HepG2 (cell line): ENCODE measurements around the gene MYBL2. TPM values are rescaled to one million over a fixed set of nuclear protein-coding genes. Genes with fewer than 3 reads are reported as not detected.

Experiments
- ATAC-seq: fragments of 200-7000 bp; cut with Tn5 transposase; 3 replicates; pipeline ENCODE4 v1.9.1; 2020; ENCODE audit warnings: mild to moderate bottlenecking, moderate library complexity
- BruUV-seq: library from RNA; stranded (reverse); fragments of 400-500 nt; replicated peaks from 2 replicates; lab custom pipeline; 2021; lab: Mats Ljungman, UMichigan
- CTCF ChIA-PET: fragments of 300-600 bp; formaldehyde crosslinking; extraction: SDS; loops from one replicate; lab custom pipeline; 2021; ENCODE audit warnings: low total read pairs, inconsistent platforms, low intra/inter-chr PET ratio; lab: Yijun Ruan, JAX
- POLR2A ChIA-PET: fragments of 350-600 bp; sonication (Branson Sonifier 250); formaldehyde crosslinking; loops from one replicate; lab custom pipeline; 2020; ENCODE audit warnings: antibody characterized with exemption, inconsistent platforms; lab: Yijun Ruan, JAX
- DNase-seq: peaks from one replicate; pipeline ENCODE4 v3.0.0-alpha.2; 2015; ENCODE audit warnings: low spot score
- FAIRE-seq: peaks from 3 replicates; lab custom pipeline; 2011; peaks lifted over from hg19 to GRCh38; lab: Jason Lieb, UNC
- H2AFZ ChIP-seq: one replicate; pipeline ENCODE4 v1.6.1; 2011; ENCODE audit warnings: low read length, inconsistent platforms
- H3K27ac ChIP-seq: fragments of 300-600 bp; 3 replicates; pipeline ENCODE4 v1.8.0; 2011; ENCODE audit warnings: mixed run types, mild to moderate bottlenecking, mixed read lengths, low read length, inconsistent platforms; ENCODE audit not compliant: insufficient read depth; ENCODE audit errors: extremely low read length
- H3K27me3 ChIP-seq, 2 experiments: fragments of 200-600 bp in 1 of 2; 2 replicates in 1 of 2; 3 replicates in 1 of 2; pipeline versions ENCODE4 v1.6.0 to v1.8.0; 2011; ENCODE audit warnings: low read length in 2 of 2, mild to moderate bottlenecking in 2 of 2, moderate library complexity in 2 of 2, inconsistent platforms in 1 of 2; ENCODE audit not compliant: insufficient read depth in 2 of 2, control insufficient read depth in 1 of 2
- H3K36me3 ChIP-seq, 2 experiments: fragments of 200-600 bp in 1 of 2; replicated peaks in 1 of 2; 2 replicates in 1 of 2; 3 replicates in 1 of 2; pipeline versions ENCODE4 v1.5.1 to v1.8.0; 2011; ENCODE audit warnings: low read length in 2 of 2, inconsistent platforms in 1 of 2; ENCODE audit not compliant: insufficient read depth in 2 of 2, control insufficient read depth in 1 of 2
- H3K4me1 ChIP-seq: 2 replicates; pipeline ENCODE4 v1.5.1; 2012; ENCODE audit warnings: low read length, inconsistent platforms; ENCODE audit not compliant: insufficient read depth
- H3K4me2 ChIP-seq: 2 replicates; pipeline ENCODE4 v1.6.0; 2011; ENCODE audit warnings: low read depth, low read length, inconsistent platforms
- H3K4me3 ChIP-seq, 3 experiments: fragments of 200-600 bp in 1 of 3; sonication (generic), shearing (Covaris generic) in 1 of 3; replicated peaks in 1 of 3; 2 replicates each; pipeline ENCODE4 v1.5.1; 2011 to 2016; ENCODE audit warnings: low read length in 3 of 3, inconsistent platforms in 2 of 3, low read depth in 2 of 3, mild to moderate bottlenecking in 2 of 3, control low read depth in 1 of 3, mixed read lengths in 1 of 3; ENCODE audit not compliant: insufficient read depth in 1 of 3
- H3K79me2 ChIP-seq: one replicate; pipeline ENCODE4 v1.6.1; 2011; ENCODE audit warnings: low read length, inconsistent platforms; ENCODE audit not compliant: insufficient read depth
- H3K9ac ChIP-seq: 2 replicates; pipeline ENCODE4 v1.6.0; 2011; ENCODE audit warnings: mild to moderate bottlenecking, low read depth, low read length, inconsistent platforms; ENCODE audit not compliant: insufficient read depth
- H3K9me3 ChIP-seq: 2 replicates; pipeline ENCODE4 v1.5.1; 2012; ENCODE audit warnings: mild to moderate bottlenecking, low read length
- H4K20me1 ChIP-seq: 2 replicates; pipeline ENCODE4 v1.6.0; 2011; ENCODE audit warnings: inconsistent platforms, mild to moderate bottlenecking, low read length, moderate library complexity; ENCODE audit not compliant: insufficient read depth
- BCL6 ChIP-seq: IDR thresholded peaks from 2 replicates; pipeline ENCODE4 v1.6.1; 2016; ENCODE audit warnings: missing genetic modification reagents, missing compliant biosample characterization
- ELF3 ChIP-seq: IDR thresholded peaks from 2 replicates; pipeline ENCODE4 v1.6.1; 2016; ENCODE audit warnings: missing genetic modification reagents, missing compliant biosample characterization
- FOXC1 ChIP-seq: sonication (generic); formaldehyde crosslinking; IDR thresholded peaks from 2 replicates; pipeline ENCODE4 v1.8.0; 2022; ENCODE audit warnings: mild to moderate bottlenecking, missing genetic modification reagents, borderline replicate concordance
- FOXP1 ChIP-seq, 2 experiments: fragments of 450-650 bp in 1 of 2; IDR thresholded peaks; 2 replicates each; pipeline ENCODE4 v1.6.1; 2017 to 2018; ENCODE audit warnings: antibody characterized with exemption in 1 of 2
- FOXP4 ChIP-seq: sonication (generic); formaldehyde crosslinking; IDR thresholded peaks from 2 replicates; pipeline ENCODE4 v1.4.0; 2020; ENCODE audit warnings: missing genetic modification reagents
- GFI1 ChIP-seq: sonication (generic); formaldehyde crosslinking; IDR thresholded peaks from 2 replicates; pipeline ENCODE4 v1.5.0; 2020; ENCODE audit warnings: missing genetic modification reagents, mild to moderate bottlenecking, borderline replicate concordance
- HDAC2 ChIP-seq: sonication (generic); formaldehyde crosslinking; IDR thresholded peaks from 2 replicates; pipeline ENCODE4 v1.4.0; 2020; ENCODE audit warnings: missing genetic modification reagents
- HES4 ChIP-seq: sonication (generic); formaldehyde crosslinking; IDR thresholded peaks from 2 replicates; pipeline ENCODE4 v1.9.0; 2021; ENCODE audit warnings: mild to moderate bottlenecking, missing genetic modification reagents, borderline replicate concordance
- LCORL ChIP-seq, 2 experiments: fragments of 450-650 bp in 1 of 2; sonication (generic) in 1 of 2; formaldehyde crosslinking in 1 of 2; IDR thresholded peaks; 2 replicates each; pipeline versions ENCODE4 v1.5.0 to v1.6.1; 2017 to 2020; ENCODE audit warnings: antibody characterized with exemption in 1 of 2, missing genetic modification reagents in 1 of 2
- MTERF4 ChIP-seq: sonication (generic); formaldehyde crosslinking; IDR thresholded peaks from 2 replicates; pipeline ENCODE4 v1.8.0; 2023; ENCODE audit warnings: mild to moderate bottlenecking, missing genetic modification reagents
- MYC ChIP-seq: sonication (generic); formaldehyde crosslinking; IDR thresholded peaks from 2 replicates; pipeline ENCODE4 v1.9.0; 2021; ENCODE audit warnings: missing genetic modification reagents, borderline replicate concordance
- PITX1 ChIP-seq: sonication (generic); formaldehyde crosslinking; IDR thresholded peaks from 2 replicates; pipeline ENCODE4 v1.5.1; 2020; ENCODE audit warnings: mild to moderate bottlenecking, missing genetic modification reagents
- PTBP1 ChIP-seq: fragments of 200-400 bp; formaldehyde crosslinking; IDR thresholded peaks from 2 replicates; pipeline ENCODE4 v1.6.1; 2018; ENCODE audit warnings: low read length, low read depth; ENCODE audit not compliant: poor library complexity, severe bottlenecking
- STAG1 ChIP-seq: sonication (generic); formaldehyde crosslinking; IDR thresholded peaks from 2 replicates; pipeline ENCODE4 v1.4.0; 2020; ENCODE audit warnings: missing genetic modification reagents
- ZNF18 ChIP-seq: sonication (generic); formaldehyde crosslinking; IDR thresholded peaks from 2 replicates; pipeline ENCODE4 v1.8.0; 2022; ENCODE audit warnings: mild to moderate bottlenecking, missing genetic modification reagents; ENCODE audit not compliant: insufficient replicate concordance
- WGBS: methylation state at CpG from one replicate; pipeline ENCODE4 v1.1.6; 2017; ENCODE audit warnings: low lambda C conversion rate; 5-methylcytosine and 5-hydroxymethylcytosine counted together
- in situ Hi-C: cut with HindIII; loops from 2 replicates; pipeline ENCODE4 v1.10.0; 2017; ENCODE audit warnings: low pct_unique_long_range_greater_than_20kb; ENCODE audit not compliant: extremely low pct_ligation_motif_present
- intact Hi-C: fragments of 100-400 bp; cut with micrococcal nuclease; formaldehyde crosslinking; loops from one replicate; pipeline ENCODE4 v1.10.0; 2022; ENCODE audit not compliant: unreplicated experiment
- polyA plus RNA-seq, 8 experiments: library from polyadenylated mRNA; depleted of rRNA in 3 of 8; stranded (reverse) in 7 of 8; unstranded in 1 of 8; fragments of >200 nt; fragmentation: Illumina TruSeq in 4 of 8; extraction: Trizol in 4 of 8; gene quantifications; 2 replicates each; pipeline versions ENCODE4 v1.2.1 to v1.2.3, GENCODE V29; 2011 to 2016; ENCODE audit warnings: low read depth in 4 of 8, missing spikeins in 1 of 8, mixed read lengths in 1 of 8; ENCODE audit not compliant: insufficient read depth in 1 of 8
- total RNA-seq, 5 experiments: library from RNA; depleted of rRNA; stranded (reverse); fragments of >200 nt; fragmentation: Illumina TruSeq; extraction: Trizol; gene quantifications; 2 replicates each; pipeline ENCODE4 v1.2.3, GENCODE V29; 2016; ENCODE audit warnings: low read depth in 1 of 5

The MYBL2 gene
- total and polyA plus RNA-seq, 2 of the 13 experiments (the other 11 are each of a cell fraction or from before 2014, with no cell fraction given): 11.9 to 66.2 TPM

GRCh38 chr20:43665466-43666176, 1.3 kb upstream of the MYBL2 start:
- WGBS: 47% methylated on average over 6 of the region's 6 CpGs
- POLR2A ChIA-PET: interaction anchor here (0.9 to 4.3 kb wide), 5 partner anchors 35 to 209 kb away, joined by 4 to 22 read pairs (median 5); partner anchors contain the start of genes IFT52, SGK2 and SRSF6
- no peak overlapping the region for H2AFZ ChIP-seq

More at GRCh38 chr20:43665466-43666176, 1.3 kb upstream of the MYBL2 start:
- ATAC-seq (no peak), FAIRE-seq (no peak), DNase-seq (no peak)
- no peak overlapping the region for H3K4me3 ChIP-seq
- no peaks in the 10 kb centered on the region; a peak in 1 of 5 replicates for H3K27me3 ChIP-seq
- no peaks in the 10 kb centered on the region for H3K79me2 ChIP-seq
- H3K36me3 ChIP-seq: 0 out of 5 replicates have a peak, but pooled peaks cover 0 to 2% of the 10 kb centered on the region in 2 experiments
- no peak overlapping the region for H3K27ac ChIP-seq
- CTCF ChIA-PET: no interaction called here
- BruUV-seq: no TSS peak
- H3K4me1 ChIP-seq: peaks cover 54% of the 10 kb centered on the region
- intact Hi-C loops (loop anchor here (10.0 kb wide), 1 partner anchor 539 kb away; no protein-coding TSS in a partner anchor), in situ Hi-C loops (no loop called here)
- no peak overlapping the region for H3K4me2 ChIP-seq
- TF ChIP-seq LCORL (IDR thresholded peaks at IDR 0.05): no peak
- 0 out of 2 replicates have a peak, but pooled peaks have one; percentile 21 for TF ChIP-seq LCORL (CRISPR knock-in tag; IDR thresholded peaks at IDR 0.05)
- TF ChIP-seq FOXP4: 0 out of 2 replicates have a peak, but pooled peaks have one; percentile 17
- TF ChIP-seq GFI1 (CRISPR knock-in tag): peak; percentile 93
- no peak for TF ChIP-seq BCL6
- TF ChIP-seq HDAC2 (CRISPR knock-in tag): no peak
- TF ChIP-seq PITX1 (CRISPR knock-in tag): peak; percentile 66; the same call in 1 of the 2 replicates
- no peak for TF ChIP-seq ELF3
- 0 out of 2 replicates have a peak, but pooled peaks have one; percentile 50 for TF ChIP-seq MTERF4 (CRISPR knock-in tag)
- no peak for TF ChIP-seq PTBP1
- TF ChIP-seq FOXC1: 0 out of 2 replicates have a peak, but pooled peaks have one; percentile 40
- TF ChIP-seq STAG1: 0 out of 2 replicates have a peak, but pooled peaks have one; percentile 4
- peak; percentile 39 for TF ChIP-seq ZNF18 (CRISPR knock-in tag)
- TF ChIP-seq FOXP1 (IDR thresholded peaks at IDR 0.05): no peak
- no peak for TF ChIP-seq FOXP1 (CRISPR knock-in tag; IDR thresholded peaks at IDR 0.05)
- TF ChIP-seq HES4: 0 out of 2 replicates have a peak, but pooled peaks have one; percentile 27
- TF ChIP-seq MYC (CRISPR knock-in tag): 0 out of 2 replicates have a peak, but pooled peaks have one; percentile 19
- H3K9ac ChIP-seq: no peak overlapping the region
- H4K20me1 ChIP-seq: no peaks in the 10 kb centered on the region
- no peaks in the 10 kb centered on the region for H3K9me3 ChIP-seq
